Neuron (in vitro differentiated cells): ENCODE measurements around the gene CAMSAP2.
"Not testable (repeated sequence)": the region's sequence is repeated elsewhere in the genome, so short reads cannot be mapped to it uniquely, and the experiment has no call there.

ENCODE experiments used
- H2AFZ ChIP-seq: one replicate; pipeline ENCODE4 v1.6.1; 2013; ENCODE audit warnings: low read depth, mild to moderate bottlenecking, inconsistent platforms, low read length, moderate library complexity
- H3K27me3 ChIP-seq: one replicate; pipeline ENCODE4 v1.6.1; 2013; ENCODE audit warnings: low read length; ENCODE audit not compliant: insufficient read depth
- H3K36me3 ChIP-seq: one replicate; pipeline ENCODE4 v1.6.1; 2013; ENCODE audit warnings: low read length; ENCODE audit not compliant: insufficient read depth
- H3K4me1 ChIP-seq: one replicate; pipeline ENCODE4 v1.6.1; 2013; ENCODE audit warnings: low read length; ENCODE audit not compliant: insufficient read depth
- H3K4me3 ChIP-seq: 2 replicates; pipeline ENCODE4 v1.5.1; 2013; ENCODE audit warnings: mild to moderate bottlenecking, low read length, moderate library complexity
- H3K9me3 ChIP-seq: one replicate; pipeline ENCODE4 v1.6.1; 2013; ENCODE audit warnings: low read length

CAMSAP2 gene

DNA sequence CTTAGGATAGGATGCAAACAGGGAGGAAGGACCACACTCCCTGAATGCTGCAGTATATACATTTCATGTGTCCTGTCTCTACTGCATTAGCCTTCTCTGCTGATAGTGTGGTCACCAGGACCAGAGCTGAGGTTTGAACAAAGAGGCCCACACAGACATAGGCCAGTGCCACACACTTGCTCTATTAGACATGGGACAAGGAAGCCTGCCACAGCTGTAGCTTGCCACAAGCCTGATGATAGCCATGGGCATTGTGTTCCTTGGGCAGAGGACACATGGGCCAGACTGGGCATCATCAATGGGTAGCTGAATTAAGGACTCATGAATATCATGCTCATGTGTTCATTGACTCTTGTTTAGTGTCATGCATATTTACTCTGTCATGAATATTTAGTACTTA is 10.4 kb downstream of the CAMSAP2 start:
- H3K4me3 ChIP-seq, result no peak overlapping the region
- peaks cover 2% of the 10 kb centered on the region for H3K4me1 ChIP-seq
- peaks cover 16% of the 10 kb centered on the region for H3K36me3 ChIP-seq
- H3K9me3 ChIP-seq, result no peaks in the 10 kb centered on the region
- H2AFZ ChIP-seq, result no peak overlapping the region
- H3K27me3 ChIP-seq, result no peaks in the 10 kb centered on the region

DNA sequence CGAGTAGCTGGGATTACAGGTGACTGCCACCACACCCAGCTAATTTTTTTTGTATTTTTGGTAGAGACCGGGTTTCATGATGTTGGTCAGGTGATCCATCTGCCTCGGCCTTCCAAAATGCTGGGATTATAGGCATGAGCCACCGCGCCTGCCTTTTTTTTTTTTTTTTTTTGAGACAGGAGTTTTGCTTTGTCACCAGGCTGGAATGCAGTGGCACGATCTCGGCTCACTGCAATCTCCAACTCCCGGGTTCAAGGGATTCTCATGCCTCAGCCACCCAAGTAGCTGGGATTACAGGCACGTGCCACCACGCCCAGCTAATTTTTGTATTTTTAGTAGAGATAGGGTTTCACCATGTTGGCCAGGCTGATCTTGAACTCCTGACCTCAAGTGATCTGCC is 12.1 kb downstream of the CAMSAP2 start:
- H3K27me3 ChIP-seq, result not testable (repeated sequence)

GRCh38 chr1:200751717-200752116 is 13.0 kb downstream of the CAMSAP2 start:
- Histone ChIP-seq H3K27me3 (no peaks in the 10 kb centered on the region), H3K36me3 (peaks cover 16% of the 10 kb centered on the region), H3K4me3 (no peak overlapping the region), H2AFZ (no peak overlapping the region), H3K9me3 (no peaks in the 10 kb centered on the region), H3K4me1 (no peaks in the 10 kb centered on the region)

More for the DNA sequence above, 12.1 kb downstream of the CAMSAP2 start:
- H3K36me3 ChIP-seq, result peaks cover 16% of the 10 kb centered on the region
- not testable (repeated sequence) for H3K9me3 ChIP-seq, H2AFZ ChIP-seq, H3K4me3 ChIP-seq, H3K4me1 ChIP-seq

GRCh38 chr1:200753650-200754198 is 15.0 kb downstream of the CAMSAP2 start:
- H3K9me3 ChIP-seq, result no peaks in the 10 kb centered on the region
- no peaks in the 10 kb centered on the region for H3K27me3 ChIP-seq
- H2AFZ ChIP-seq, result no peak overlapping the region
- H3K4me1 ChIP-seq, result no peaks in the 10 kb centered on the region
- no peak overlapping the region for H3K4me3 ChIP-seq
- H3K36me3 ChIP-seq, result peaks cover 11% of the 10 kb centered on the region

GRCh38 chr1:200755456-200755855 is 16.8 kb downstream of the CAMSAP2 start:
- no peaks in the 10 kb centered on the region for H3K9me3 ChIP-seq
- H3K4me1 ChIP-seq, result no peaks in the 10 kb centered on the region
- H3K4me3 ChIP-seq, result no peak overlapping the region
- no peak overlapping the region for H2AFZ ChIP-seq
- no peaks in the 10 kb centered on the region for H3K27me3 ChIP-seq
- peaks cover 9% of the 10 kb centered on the region for H3K36me3 ChIP-seq

DNA sequence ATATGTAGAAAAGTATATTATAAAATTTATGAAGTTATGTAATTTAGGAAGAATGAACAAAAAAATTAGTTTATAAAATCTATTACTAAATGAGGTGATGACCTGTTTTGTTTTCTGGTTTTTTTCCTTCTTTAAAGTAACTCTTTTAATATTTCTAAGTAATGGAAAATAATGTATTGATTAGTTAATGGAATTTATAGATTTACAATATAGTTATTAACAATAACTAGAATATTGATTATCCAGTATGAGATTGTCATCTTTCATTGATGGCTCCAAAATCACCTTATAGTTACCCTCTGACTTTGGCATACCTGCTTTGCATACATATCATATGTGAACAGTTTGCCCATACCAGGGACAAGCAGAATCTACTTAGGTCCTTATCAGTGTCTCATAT is 23.4 kb downstream of the CAMSAP2 start:
- H3K9me3 ChIP-seq, result no peaks in the 10 kb centered on the region
- H3K27me3 ChIP-seq, result no peaks in the 10 kb centered on the region
- no peak overlapping the region for H3K4me3 ChIP-seq
- no peak overlapping the region for H2AFZ ChIP-seq
- peaks cover 40% of the 10 kb centered on the region for H3K36me3 ChIP-seq
- no peaks in the 10 kb centered on the region for H3K4me1 ChIP-seq

GRCh38 chr1:200767321-200767720 is 28.6 kb downstream of the CAMSAP2 start:
- H3K9me3 ChIP-seq, result peaks cover 2% of the 10 kb centered on the region
- peaks cover 10% of the 10 kb centered on the region for H3K4me1 ChIP-seq
- no peaks in the 10 kb centered on the region for H3K27me3 ChIP-seq
- no peak overlapping the region for H3K4me3 ChIP-seq
- H3K36me3 ChIP-seq, result peaks cover 42% of the 10 kb centered on the region
- H2AFZ ChIP-seq, result no peak overlapping the region

- H2AFZ ChIP-seq, result no peak overlapping the region
- no peak overlapping the region for H3K4me3 ChIP-seq
- peaks cover 15% of the 10 kb centered on the region for H3K4me1 ChIP-seq
- H3K27me3 ChIP-seq, result no peaks in the 10 kb centered on the region
- H3K36me3 ChIP-seq, result peaks cover 36% of the 10 kb centered on the region
- peaks cover 2% of the 10 kb centered on the region for H3K9me3 ChIP-seq
Measured at GRCh38 chr1:200771625-200772555, 33.2 kb downstream of the CAMSAP2 start.

- Histone ChIP-seq H3K4me1 (peaks cover 8% of the 10 kb centered on the region), H2AFZ (no peak overlapping the region), H3K27me3 (no peaks in the 10 kb centered on the region), H3K36me3 (peaks cover 32% of the 10 kb centered on the region), H3K9me3 (peaks cover under 1% of the 10 kb centered on the region), H3K4me3 (no peak overlapping the region)
Measured at GRCh38 chr1:200774311-200774710, 35.6 kb downstream of the CAMSAP2 start.

DNA sequence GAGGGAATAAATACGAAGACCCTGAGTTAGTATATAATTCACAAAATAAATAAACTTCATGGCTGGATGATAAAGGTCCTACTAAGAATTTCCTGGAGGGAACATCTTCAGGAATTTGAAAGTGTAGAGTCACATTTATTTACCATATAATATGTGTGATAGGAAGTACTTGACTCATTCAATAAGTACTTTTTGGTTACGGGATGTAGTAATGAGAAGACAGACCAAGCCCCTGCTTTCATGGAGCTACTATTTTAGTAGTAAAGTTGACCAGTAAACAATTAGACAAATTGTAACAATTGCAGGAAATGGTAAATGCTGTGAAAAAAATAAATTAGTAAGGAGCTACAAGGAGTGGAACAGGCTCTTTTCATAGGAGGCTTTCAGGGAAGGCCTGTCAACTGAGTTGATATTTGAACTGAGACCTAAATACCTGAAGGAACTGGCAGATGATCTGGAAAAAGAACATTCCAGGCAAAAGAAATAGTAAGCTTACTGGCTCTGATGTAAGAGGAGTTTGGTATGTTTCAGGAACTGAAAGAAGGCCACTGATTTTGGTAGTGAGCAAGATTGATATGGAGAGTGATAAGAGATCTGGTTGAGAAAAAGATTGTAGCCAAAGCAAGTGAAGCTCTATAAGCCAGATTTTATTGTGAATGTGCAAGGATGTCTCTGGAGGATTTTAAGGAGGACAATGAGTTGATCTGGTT is 36.2 kb downstream of the CAMSAP2 start:
- Histone ChIP-seq H3K36me3 (peaks cover 29% of the 10 kb centered on the region), H2AFZ (no peak overlapping the region), H3K27me3 (no peaks in the 10 kb centered on the region), H3K4me3 (no peak overlapping the region), H3K4me1 (peaks cover 8% of the 10 kb centered on the region), H3K9me3 (no peaks in the 10 kb centered on the region)

DNA sequence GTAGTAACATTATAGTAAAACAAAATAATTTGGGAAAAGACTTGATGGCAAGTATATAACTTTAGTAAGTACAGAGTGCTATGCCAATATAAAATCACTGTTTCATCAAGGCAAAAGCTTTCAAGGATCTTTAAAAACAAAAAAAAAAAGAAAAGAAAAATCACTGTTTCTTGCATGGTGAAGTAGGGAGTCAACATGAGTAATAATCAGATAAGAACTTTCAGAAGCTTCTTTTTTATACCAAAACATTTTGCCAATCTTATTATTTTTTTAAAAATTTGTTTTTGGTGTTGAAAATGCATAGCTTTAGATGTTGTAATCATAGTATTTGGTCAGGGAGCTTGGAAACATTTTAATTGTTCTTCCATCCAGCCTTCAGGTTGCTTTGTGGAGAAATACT is 37.2 kb downstream of the CAMSAP2 start:
- Histone ChIP-seq H2AFZ (no peak overlapping the region), H3K4me1 (peaks cover 8% of the 10 kb centered on the region), H3K36me3 (peaks cover 33% of the 10 kb centered on the region), H3K27me3 (no peaks in the 10 kb centered on the region), H3K4me3 (no peak overlapping the region), H3K9me3 (no peaks in the 10 kb centered on the region)

DNA sequence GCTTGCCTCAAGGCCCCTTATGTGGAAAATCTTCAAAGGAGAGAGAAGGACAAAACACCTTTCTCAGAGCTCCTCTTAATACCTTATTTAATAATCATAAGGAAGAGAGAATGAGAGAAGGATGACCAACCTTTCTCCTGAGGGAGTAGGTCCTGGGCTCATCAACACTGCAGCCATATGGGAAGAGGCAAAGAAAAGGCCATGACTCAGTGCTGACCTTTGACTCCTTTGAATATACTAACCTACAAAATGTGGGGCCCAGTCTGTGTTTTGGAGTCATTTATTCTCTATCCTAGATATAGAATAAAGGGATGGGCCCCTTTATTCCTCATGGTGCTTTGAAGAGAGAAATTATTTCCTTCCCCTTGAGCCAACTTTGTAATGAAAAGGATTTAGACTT is 38.3 kb downstream of the CAMSAP2 start:
- Histone ChIP-seq H2AFZ (no peak overlapping the region), H3K9me3 (no peaks in the 10 kb centered on the region), H3K4me1 (peaks cover 8% of the 10 kb centered on the region), H3K4me3 (no peak overlapping the region), H3K36me3 (peaks cover 37% of the 10 kb centered on the region), H3K27me3 (no peaks in the 10 kb centered on the region)

GRCh38 chr1:200778766-200779165 is 40.1 kb downstream of the CAMSAP2 start:
- peaks cover 47% of the 10 kb centered on the region for H3K36me3 ChIP-seq
- H3K9me3 ChIP-seq, result peaks cover 9% of the 10 kb centered on the region
- H2AFZ ChIP-seq, result no peak overlapping the region
- H3K27me3 ChIP-seq, result no peaks in the 10 kb centered on the region
- H3K4me1 ChIP-seq, result peaks cover 8% of the 10 kb centered on the region
- H3K4me3 ChIP-seq, result no peak overlapping the region
